ENCODE results near the gene OFD1. TPM values are rescaled to one million over a fixed set of nuclear protein-coding genes. Genes with fewer than 3 reads are reported as not detected.

OFD1 gene
- total and polyA plus RNA-seq, 2 of the 8 experiments (the other 6 are each of a cell fraction or from before 2014, with no cell fraction given): 8.0 to 23.4 TPM

DNA sequence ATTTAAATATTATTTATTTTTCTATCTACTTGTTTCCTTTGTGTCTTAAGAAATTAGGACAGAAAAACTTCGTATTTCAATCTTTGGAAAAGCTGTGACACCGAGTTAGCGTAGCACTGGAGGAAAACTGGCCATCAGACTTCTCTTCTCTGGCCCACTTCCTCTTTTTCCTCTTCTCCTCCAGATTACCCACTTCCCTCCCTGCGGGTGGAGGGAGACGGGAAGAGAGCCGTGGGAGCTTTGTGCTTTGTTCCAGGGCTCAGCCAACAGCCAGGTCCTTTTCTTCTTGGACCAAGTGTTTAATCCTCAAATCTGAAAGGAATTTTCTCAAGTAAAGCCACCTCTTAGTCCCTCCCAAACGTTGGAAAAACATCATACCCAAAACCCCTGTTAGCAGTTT is 29.7 kb downstream of the OFD1 start:
- Histone ChIP-seq H3K4ac (replicated peaks; ENCODE audit: insufficient read length, low read depth, low read length) (no peak overlapping the region), H3K4me3 (ENCODE audit: extremely low read depth in 1 of 4, insufficient read depth in 2 of 4, low read depth in 3 of 4, low read length in 4 of 4) (no peak overlapping the region), H2BK12ac (ENCODE audit: low read depth, low read length) (no peak overlapping the region), H2BK20ac (ENCODE audit: low read length) (no peak overlapping the region), H4K20me1 (replicated peaks in 1 of 2; ENCODE audit: control insufficient read depth in 1 of 2, insufficient read depth in 2 of 2, low read length in 2 of 2) (no peaks in the 10 kb centered on the region), H3K23me2 (ENCODE audit: low read depth, low read length) (no peaks in the 10 kb centered on the region), H3K4me1 (replicated peaks in 1 of 4; ENCODE audit: control insufficient read depth in 3 of 4, insufficient read depth in 4 of 4, low read length in 3 of 4) (peaks cover 0 to 16% (median 6%) of the 10 kb centered on the region in 4 experiments; a peak in 4 of 7 replicates), H2AK5ac (ENCODE audit: low read depth, low read length) (no peak overlapping the region), H2BK15ac (ENCODE audit: low read length) (no peak overlapping the region), H3K9me3 (ENCODE audit: insufficient read depth in 2 of 2, low read depth in 1 of 2, low read length in 1 of 2) (no peaks in the 10 kb centered on the region), H3K18ac (ENCODE audit: extremely low read depth, low read length) (no peak overlapping the region), H4K91ac (replicated peaks; ENCODE audit: insufficient read length, low read length) (no peak overlapping the region), H4K5ac (ENCODE audit: insufficient read length, low read depth, low read length) (no peak overlapping the region), H3K36me3 (ENCODE audit: control insufficient read depth in 2 of 4, insufficient read depth in 4 of 4, low read length in 3 of 4) (peaks cover 0 to 46% (median 5%) of the 10 kb centered on the region in 4 experiments; a peak in 7 of 8 replicates), H3K23ac (ENCODE audit: insufficient read length) (no peak overlapping the region), H3K79me1 (ENCODE audit: low read depth, low read length) (no peaks in the 10 kb centered on the region), H3K4me2 (ENCODE audit: insufficient read depth in 1 of 2, low read depth in 2 of 2, low read length in 2 of 2) (no peak overlapping the region), H3K79me2 (ENCODE audit: control insufficient read depth in 1 of 2, insufficient read depth in 2 of 2, low read length in 2 of 2) (no peaks in the 10 kb centered on the region), H4K8ac (ENCODE audit: extremely low read depth, insufficient read depth, low read length) (no peak overlapping the region), H2BK5ac (ENCODE audit: low read depth, low read length) (no peak overlapping the region), H3K14ac (ENCODE audit: insufficient read length) (no peak overlapping the region), H3K27ac (ENCODE audit: low read depth, low read length) (no peak overlapping the region), H3K56ac (replicated peaks; ENCODE audit: insufficient read length, low read depth, low read length) (no peak overlapping the region), H2BK120ac (replicated peaks; ENCODE audit: low read depth, low read length) (no peak overlapping the region), H3K27me3 (replicated peaks in 1 of 4; ENCODE audit: control insufficient read depth in 3 of 4, extremely low read depth in 1 of 4, insufficient read depth in 3 of 4, low read length in 3 of 4) (no peaks in the 10 kb centered on the region), H3K9ac (replicated peaks in 1 of 4; ENCODE audit: extremely low read depth in 1 of 4, low read depth in 3 of 4, low read length in 3 of 4) (no peak overlapping the region; a peak in 1 of 7 replicates), H2AFZ (ENCODE audit: low read length) (no peak overlapping the region)
- ChIA-PET POLR2A (ENCODE audit: partially characterized antibody) (interaction anchor here (0.9 to 1.0 kb wide), 2 partner anchors 11 to 29 kb away, joined by 3 to 4 read pairs; no protein-coding TSS in a partner anchor), CTCF (ENCODE audit: partially characterized antibody) (interaction anchor here (0.8 to 1.6 kb wide), 3 partner anchors 30 to 257 kb away, joined by 3 to 6 read pairs (median 3); partner anchors contain the start of genes OFD1 and TRAPPC2)
- peak; percentile 13 for FAIRE-seq
- DNase-seq (ENCODE audit: low read depth in 1 of 2, low spot score in 2 of 2): no peak
- 66% methylated on average over 7 of the region's 7 CpGs; no CpG with 5 or more reads in 1 of the 2 experiments for WGBS, 2 experiments (ENCODE audit: extremely low coverage in 1 of 2, insufficient coverage in 1 of 2, insufficient read length in 1 of 2, insufficient replicate concordance in 2 of 2, low coverage in 1 of 2, low lambda C conversion rate in 2 of 2, missing lambda C conversion rate in 1 of 2)
- no peak for TF ChIP-seq RAD21 (IDR thresholded peaks at IDR 0.05 in 1 of 2, conservative IDR thresholded peaks at IDR 0.05 in 1 of 2; ENCODE audit: low read depth in 2 of 2, low read length in 2 of 2)
- TF ChIP-seq BRCA1 (IDR thresholded peaks at IDR 0.05; ENCODE audit: low read depth, low read length): no peak

Measured in H1 (cell line).